ENCODE data around the gene TLX1.

Gene TLX1

DNA sequence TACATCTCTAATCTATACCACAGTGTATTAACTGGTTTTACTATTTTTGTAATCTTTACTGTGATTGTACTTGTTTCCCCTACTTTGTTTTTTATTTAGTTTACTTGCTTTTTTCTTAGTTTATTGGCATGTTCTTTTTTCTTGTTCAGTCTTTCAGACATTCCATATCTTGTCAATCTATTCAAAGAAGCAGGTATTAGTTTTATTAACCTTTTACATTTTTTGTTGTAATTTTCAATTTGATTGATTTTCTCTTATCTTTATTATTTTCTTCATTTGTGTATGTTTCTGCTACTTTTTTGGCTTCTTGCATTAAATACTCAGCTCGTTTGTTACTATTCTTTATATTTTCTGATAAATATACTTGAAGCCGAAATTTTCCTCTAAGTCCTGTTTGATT is 41.6 kb downstream of the TLX1 start:
- TF ChIP-seq TAF1 (IDR thresholded peaks at IDR 0.05; ENCODE audit: low read depth): no peak
- TF ChIP-seq MAX (IDR thresholded peaks at IDR 0.05): no peak
- no peak for TF ChIP-seq EP300 (IDR thresholded peaks at IDR 0.05; ENCODE audit: borderline replicate concordance)
- no peak for TF ChIP-seq ZBTB7A (IDR thresholded peaks at IDR 0.05; ENCODE audit: low read depth)
- TF ChIP-seq EGR1 (IDR thresholded peaks at IDR 0.05): no peak
- TF ChIP-seq REST (IDR thresholded peaks at IDR 0.05; ENCODE audit: low read depth): no peak
- TF ChIP-seq TEAD4 (IDR thresholded peaks at IDR 0.05): no peak

- no peak for TF ChIP-seq TAF1 (IDR thresholded peaks at IDR 0.05; ENCODE audit: low read depth)
- TF ChIP-seq FOXM1 (IDR thresholded peaks at IDR 0.05; ENCODE audit: borderline replicate concordance, low read depth): no peak
- TF ChIP-seq, protein P1, sequence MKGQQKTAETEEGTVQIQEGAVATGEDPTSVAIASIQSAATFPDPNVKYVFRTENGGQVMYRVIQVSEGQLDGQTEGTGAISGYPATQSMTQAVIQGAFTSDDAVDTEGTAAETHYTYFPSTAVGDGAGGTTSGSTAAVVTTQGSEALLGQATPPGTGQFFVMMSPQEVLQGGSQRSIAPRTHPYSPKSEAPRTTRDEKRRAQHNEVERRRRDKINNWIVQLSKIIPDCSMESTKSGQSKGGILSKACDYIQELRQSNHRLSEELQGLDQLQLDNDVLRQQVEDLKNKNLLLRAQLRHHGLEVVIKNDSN (IDR thresholded peaks at IDR 0.05): no peak
- no peak for TF ChIP-seq YY1 (IDR thresholded peaks at IDR 0.05; ENCODE audit: low read depth)
- no peak for TF ChIP-seq MAX (IDR thresholded peaks at IDR 0.05)
- TF ChIP-seq EP300 (IDR thresholded peaks at IDR 0.05; ENCODE audit: borderline replicate concordance): no peak
- TF ChIP-seq NFIC (IDR thresholded peaks at IDR 0.05): no peak
- TF ChIP-seq REST (IDR thresholded peaks at IDR 0.05; ENCODE audit: low read depth): no peak
- no peak for TF ChIP-seq TCF12 (IDR thresholded peaks at IDR 0.05; ENCODE audit: low read depth)
- no peak for TF ChIP-seq EGR1 (IDR thresholded peaks at IDR 0.05)
- TF ChIP-seq RAD21 (IDR thresholded peaks at IDR 0.05; ENCODE audit: low read depth): no peak
- TF ChIP-seq TEAD4 (IDR thresholded peaks at IDR 0.05): no peak
- TF ChIP-seq ZBTB7A (IDR thresholded peaks at IDR 0.05; ENCODE audit: low read depth): no peak
- no peak for TF ChIP-seq CEBPB (IDR thresholded peaks at IDR 0.05)
- no peak for TF ChIP-seq CREB1 (IDR thresholded peaks at IDR 0.05; ENCODE audit: low read depth)
Observed at GRCh38 chr10:101174319-101174718, 43.2 kb downstream of the TLX1 start.

DNA sequence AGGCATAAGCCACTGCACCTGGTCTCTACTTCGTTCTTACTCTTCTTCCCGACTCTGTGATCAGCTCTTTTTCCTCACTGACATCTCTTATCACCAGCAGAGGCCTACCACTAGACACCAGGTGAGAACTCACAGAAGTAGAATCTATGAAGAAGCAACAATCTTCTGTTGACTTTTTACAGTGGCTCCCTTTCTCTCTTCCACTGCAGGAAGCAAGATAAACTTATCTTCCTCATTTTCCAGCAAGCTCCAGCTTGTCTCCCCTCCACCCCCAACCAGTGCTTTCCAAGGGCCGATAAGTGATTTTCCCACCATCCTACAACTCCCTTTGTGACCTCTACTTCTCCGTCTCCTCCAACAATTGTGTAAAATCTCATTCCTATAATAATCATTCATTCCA is 45.5 kb downstream of the TLX1 start:
- TF ChIP-seq EP300 (IDR thresholded peaks at IDR 0.05; ENCODE audit: borderline replicate concordance) (no peak), REST (IDR thresholded peaks at IDR 0.05; ENCODE audit: low read depth) (no peak), ZBTB7A (IDR thresholded peaks at IDR 0.05; ENCODE audit: low read depth) (no peak), CEBPB (IDR thresholded peaks at IDR 0.05) (no peak), YY1 (IDR thresholded peaks at IDR 0.05; ENCODE audit: low read depth) (no peak), MAX (IDR thresholded peaks at IDR 0.05) (no peak), TEAD4 (IDR thresholded peaks at IDR 0.05) (no peak), FOXM1 (IDR thresholded peaks at IDR 0.05; ENCODE audit: borderline replicate concordance, low read depth) (no peak), CREB1 (IDR thresholded peaks at IDR 0.05; ENCODE audit: low read depth) (no peak), NFIC (IDR thresholded peaks at IDR 0.05) (no peak), EGR1 (IDR thresholded peaks at IDR 0.05) (no peak), TCF12 (IDR thresholded peaks at IDR 0.05; ENCODE audit: low read depth) (no peak), RAD21 (IDR thresholded peaks at IDR 0.05; ENCODE audit: low read depth) (no peak), TAF1 (IDR thresholded peaks at IDR 0.05; ENCODE audit: low read depth) (no peak)
- TF ChIP-seq, protein P1 (IDR thresholded peaks at IDR 0.05): no peak

GRCh38 chr10:101182936-101183335 is 51.8 kb downstream of the TLX1 start:
- TF ChIP-seq CREB1 (IDR thresholded peaks at IDR 0.05; ENCODE audit: low read depth) (no peak), CEBPB (IDR thresholded peaks at IDR 0.05) (no peak), TCF12 (IDR thresholded peaks at IDR 0.05; ENCODE audit: low read depth) (no peak), TAF1 (IDR thresholded peaks at IDR 0.05; ENCODE audit: low read depth) (no peak), MAX (IDR thresholded peaks at IDR 0.05) (no peak), TEAD4 (IDR thresholded peaks at IDR 0.05) (no peak), RAD21 (IDR thresholded peaks at IDR 0.05; ENCODE audit: low read depth) (no peak), EGR1 (IDR thresholded peaks at IDR 0.05) (no peak)

Data from Ishikawa (cell line).